ENCODE measurements around the gene HSPG2.

DNA sequence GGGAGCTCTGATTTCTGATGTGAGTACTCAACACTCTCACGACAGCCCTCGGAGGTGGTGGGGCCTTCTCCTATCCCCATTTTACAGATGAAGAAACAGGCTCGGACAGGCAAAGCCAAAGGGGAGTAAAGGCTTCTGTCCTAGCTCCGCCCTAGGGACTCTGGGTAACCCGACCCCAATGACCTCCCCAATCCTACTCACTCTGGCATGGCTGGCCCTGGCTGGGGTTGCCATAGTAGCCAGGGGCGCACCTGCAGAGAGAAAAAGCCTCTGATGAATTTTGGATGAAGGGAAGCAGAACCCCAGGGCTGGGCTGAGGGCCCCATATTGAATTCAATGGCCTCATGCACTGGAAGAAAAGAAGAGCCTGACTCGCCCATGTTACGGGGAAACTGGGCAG lies 63.9 kb downstream of the HSPG2 start:
- TF ChIP-seq, protein P1, sequence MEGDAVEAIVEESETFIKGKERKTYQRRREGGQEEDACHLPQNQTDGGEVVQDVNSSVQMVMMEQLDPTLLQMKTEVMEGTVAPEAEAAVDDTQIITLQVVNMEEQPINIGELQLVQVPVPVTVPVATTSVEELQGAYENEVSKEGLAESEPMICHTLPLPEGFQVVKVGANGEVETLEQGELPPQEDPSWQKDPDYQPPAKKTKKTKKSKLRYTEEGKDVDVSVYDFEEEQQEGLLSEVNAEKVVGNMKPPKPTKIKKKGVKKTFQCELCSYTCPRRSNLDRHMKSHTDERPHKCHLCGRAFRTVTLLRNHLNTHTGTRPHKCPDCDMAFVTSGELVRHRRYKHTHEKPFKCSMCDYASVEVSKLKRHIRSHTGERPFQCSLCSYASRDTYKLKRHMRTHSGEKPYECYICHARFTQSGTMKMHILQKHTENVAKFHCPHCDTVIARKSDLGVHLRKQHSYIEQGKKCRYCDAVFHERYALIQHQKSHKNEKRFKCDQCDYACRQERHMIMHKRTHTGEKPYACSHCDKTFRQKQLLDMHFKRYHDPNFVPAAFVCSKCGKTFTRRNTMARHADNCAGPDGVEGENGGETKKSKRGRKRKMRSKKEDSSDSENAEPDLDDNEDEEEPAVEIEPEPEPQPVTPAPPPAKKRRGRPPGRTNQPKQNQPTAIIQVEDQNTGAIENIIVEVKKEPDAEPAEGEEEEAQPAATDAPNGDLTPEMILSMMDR (IDR thresholded peaks at IDR 0.05), result no peak
- TF ChIP-seq EZH2 (IDR thresholded peaks at IDR 0.05; ENCODE audit: borderline replicate concordance, insufficient read depth, low read depth, low read length, poor library complexity, severe bottlenecking), result no peak

All from B cell (primary cell).